ENCODE results near the gene LRIT1. TPM values are rescaled to one million over a fixed set of nuclear protein-coding genes. Genes with fewer than 3 reads are reported as not detected.

The LRIT1 gene
- total RNA-seq, 1 experiment from 2014 or later, result not detected

GRCh38 chr10:84237199-84238051 is 3.9 kb downstream of the LRIT1 start:
- Histone ChIP-seq H3K4me3 (no peak overlapping the region), H4K20me1 (ENCODE audit: insufficient read depth) (no peaks in the 10 kb centered on the region), H3K27ac (no peak overlapping the region), H3K9me3 (ENCODE audit: insufficient read depth, low read depth) (no peaks in the 10 kb centered on the region), H3K79me2 (ENCODE audit: low read depth) (no peaks in the 10 kb centered on the region), H2AFZ (no peak overlapping the region), H3F3A (ENCODE audit: insufficient read depth, low read depth) (no peaks in the 10 kb centered on the region), H3K4me2 (no peak overlapping the region), H3K9me2 (ENCODE audit: insufficient read depth) (no peaks in the 10 kb centered on the region), H3K27me3 (ENCODE audit: insufficient read depth, low read depth) (peaks cover 100% of the 10 kb centered on the region), H3K4me1 (replicated peaks; ENCODE audit: insufficient read depth) (no peaks in the 10 kb centered on the region), H3K36me3 (ENCODE audit: low read depth) (no peaks in the 10 kb centered on the region)
- POLR2A ChIA-PET (ENCODE audit: unreplicated experiment), result no interaction called here
- no peak for TF ChIP-seq EZH2 (IDR thresholded peaks at IDR 0.05; ENCODE audit: low read depth)
- no peak for TF ChIP-seq CTCF (conservative IDR thresholded peaks at IDR 0.05)
- CTCF ChIA-PET, result no interaction called here
- no peak for DNase-seq
- intact Hi-C loops (cut with micrococcal nuclease; ENCODE audit: unreplicated experiment), result no loop called here
- no TSS peak for BruUV-seq (replicated peaks)

- no peak overlapping the region for H2AFZ ChIP-seq
- no peaks in the 10 kb centered on the region for H3K79me2 ChIP-seq (ENCODE audit: low read depth)
- no peak overlapping the region for H3K4me2 ChIP-seq
- H3K4me1 ChIP-seq (replicated peaks; ENCODE audit: insufficient read depth), result no peaks in the 10 kb centered on the region
- no TSS peak for BruUV-seq (replicated peaks)
- H3K36me3 ChIP-seq (ENCODE audit: low read depth), result no peaks in the 10 kb centered on the region
- no peak for TF ChIP-seq EZH2 (IDR thresholded peaks at IDR 0.05; ENCODE audit: low read depth)
- no peak for TF ChIP-seq CTCF (conservative IDR thresholded peaks at IDR 0.05)
- CTCF ChIA-PET, result no interaction called here
- no peak for DNase-seq
- no peaks in the 10 kb centered on the region for H3F3A ChIP-seq (ENCODE audit: insufficient read depth, low read depth)
- H3K27ac ChIP-seq, result no peak overlapping the region
- no peaks in the 10 kb centered on the region for H3K9me2 ChIP-seq (ENCODE audit: insufficient read depth)
- no peak overlapping the region for H3K4me3 ChIP-seq
- intact Hi-C loops (cut with micrococcal nuclease; ENCODE audit: unreplicated experiment), result no loop called here
- H3K27me3 ChIP-seq (ENCODE audit: insufficient read depth, low read depth), result peaks cover 100% of the 10 kb centered on the region
- H4K20me1 ChIP-seq (ENCODE audit: insufficient read depth), result no peaks in the 10 kb centered on the region
- POLR2A ChIA-PET (ENCODE audit: unreplicated experiment), result no interaction called here
- no peaks in the 10 kb centered on the region for H3K9me3 ChIP-seq (ENCODE audit: insufficient read depth, low read depth)
These were observed 4.5 kb downstream of the LRIT1 start for GRCh38 chr10:84236807-84237198.

- H3K4me3 ChIP-seq, result no peak overlapping the region
- H3K4me1 ChIP-seq (replicated peaks; ENCODE audit: insufficient read depth), result no peaks in the 10 kb centered on the region
- no peak overlapping the region for H3K27ac ChIP-seq
- ChIA-PET CTCF (no interaction called here), POLR2A (ENCODE audit: unreplicated experiment) (no interaction called here)
- H3K4me2 ChIP-seq, result no peak overlapping the region
- H3K79me2 ChIP-seq (ENCODE audit: low read depth), result no peaks in the 10 kb centered on the region
- TF ChIP-seq CTCF (conservative IDR thresholded peaks at IDR 0.05) (no peak), EZH2 (IDR thresholded peaks at IDR 0.05; ENCODE audit: low read depth) (no peak)
- no peaks in the 10 kb centered on the region for H3K9me2 ChIP-seq (ENCODE audit: insufficient read depth)
- H3F3A ChIP-seq (ENCODE audit: insufficient read depth, low read depth), result no peaks in the 10 kb centered on the region
- no peak for DNase-seq
- peaks cover 100% of the 10 kb centered on the region for H3K27me3 ChIP-seq (ENCODE audit: insufficient read depth, low read depth)
- no TSS peak for BruUV-seq (replicated peaks)
- H4K20me1 ChIP-seq (ENCODE audit: insufficient read depth), result no peaks in the 10 kb centered on the region
- H3K9me3 ChIP-seq (ENCODE audit: insufficient read depth, low read depth), result no peaks in the 10 kb centered on the region
- intact Hi-C loops (cut with micrococcal nuclease; ENCODE audit: unreplicated experiment), result no loop called here
- H2AFZ ChIP-seq, result no peak overlapping the region
- no peaks in the 10 kb centered on the region for H3K36me3 ChIP-seq (ENCODE audit: low read depth)
These were observed 6.2 kb downstream of the LRIT1 start for GRCh38 chr10:84235096-84235495.

All from PC-9 (cell line).